B cell (primary cell): Measurements from ENCODE around the gene RFT1.

Experiments
- CTCF ChIP-seq: fragments of 200-600 bp; IDR thresholded peaks from one replicate; pipeline ENCODE4 v1.8.0; 2022; ENCODE audit warnings: antibody characterized with exemption, mild to moderate bottlenecking
- EZH2 ChIP-seq: IDR thresholded peaks from 2 replicates; pipeline ENCODE4 v1.6.1; 2012; ENCODE audit warnings: borderline replicate concordance, low read depth, mild to moderate bottlenecking, moderate library complexity, low read length; ENCODE audit not compliant: insufficient read depth, poor library complexity, severe bottlenecking

- TF ChIP-seq CTCF (no peak), EZH2 (no peak)
Observed at GRCh38 chr3:53085476-53085875, 44.8 kb downstream of the RFT1 start.
